ENCODE data around the gene OPN5. TPM values are rescaled to one million over a fixed set of nuclear protein-coding genes. Genes with fewer than 3 reads are reported as not detected.

OPN5 gene
- total and polyA plus RNA-seq, 2 donors from 2014 or later: 0.16 TPM; not detected in 1

- no peak overlapping the region for H3K4me3 ChIP-seq (ENCODE audit: low read length in 3 of 3)
- H3K4me1 ChIP-seq (ENCODE audit: control insufficient read depth in 2 of 3, insufficient read depth in 2 of 3, low read depth in 1 of 3, low read length in 3 of 3): peaks cover 0 to 3% (median 0%) of the 10 kb centered on the region in 3 donors
- no peak for TF ChIP-seq CTCF (IDR thresholded peaks at IDR 0.05; ENCODE audit: borderline replicate concordance, extremely low read depth, insufficient read depth)
- no peak overlapping the region for H3K9ac ChIP-seq (ENCODE audit: low read length in 3 of 3)
- no peaks in the 10 kb centered on the region for H3K27me3 ChIP-seq (ENCODE audit: control insufficient read depth, insufficient read depth, low read length)
- no peaks in the 10 kb centered on the region for H3K36me3 ChIP-seq (ENCODE audit: control insufficient read depth in 2 of 3, insufficient read depth in 3 of 3, low read length in 3 of 3)
- FAIRE-seq: no peak
- DNase-seq: no peak
- intact Hi-C loops (cut with DNase I): no loop called here
- H3K27ac ChIP-seq (ENCODE audit: low read depth in 2 of 2, low read length in 2 of 2): no peak overlapping the region
- H3K9me3 ChIP-seq (ENCODE audit: control insufficient read depth in 2 of 3, insufficient read depth in 1 of 3, low read length in 3 of 3): no peaks in the 10 kb centered on the region
Observed at GRCh38 chr6:47862731-47863130, 80.9 kb downstream of the OPN5 start.

GRCh38 chr6:47865206-47865605 is 83.4 kb downstream of the OPN5 start:
- Histone ChIP-seq H3K4me3 (ENCODE audit: low read length in 3 of 3) (no peak overlapping the region), H3K36me3 (ENCODE audit: control insufficient read depth in 2 of 3, insufficient read depth in 3 of 3, low read length in 3 of 3) (no peaks in the 10 kb centered on the region), H3K9ac (ENCODE audit: low read length in 3 of 3) (no peak overlapping the region), H3K9me3 (ENCODE audit: control insufficient read depth in 2 of 3, insufficient read depth in 1 of 3, low read length in 3 of 3) (no peaks in the 10 kb centered on the region), H3K4me1 (ENCODE audit: control insufficient read depth in 2 of 3, insufficient read depth in 2 of 3, low read depth in 1 of 3, low read length in 3 of 3) (no peaks in the 10 kb centered on the region), H3K27me3 (ENCODE audit: control insufficient read depth, insufficient read depth, low read length) (no peaks in the 10 kb centered on the region), H3K27ac (ENCODE audit: low read depth in 2 of 2, low read length in 2 of 2) (no peak overlapping the region)
- intact Hi-C loops (cut with DNase I): no loop called here
- FAIRE-seq (no peak), DNase-seq (no peak)
- no peak for TF ChIP-seq CTCF (IDR thresholded peaks at IDR 0.05; ENCODE audit: borderline replicate concordance, extremely low read depth, insufficient read depth)

- no peaks in the 10 kb centered on the region for H3K9me3 ChIP-seq (ENCODE audit: control insufficient read depth in 2 of 3, insufficient read depth in 1 of 3, low read length in 3 of 3)
- H3K36me3 ChIP-seq (ENCODE audit: control insufficient read depth in 2 of 3, insufficient read depth in 3 of 3, low read length in 3 of 3): no peaks in the 10 kb centered on the region
- no peak overlapping the region for H3K9ac ChIP-seq (ENCODE audit: low read length in 3 of 3)
- no peak for FAIRE-seq
- no peaks in the 10 kb centered on the region for H3K4me1 ChIP-seq (ENCODE audit: control insufficient read depth in 2 of 3, insufficient read depth in 2 of 3, low read depth in 1 of 3, low read length in 3 of 3)
- no peak overlapping the region for H3K4me3 ChIP-seq (ENCODE audit: low read length in 3 of 3)
- intact Hi-C loops (cut with DNase I): no loop called here
- H3K27ac ChIP-seq (ENCODE audit: low read depth in 2 of 2, low read length in 2 of 2): no peak overlapping the region
- H3K27me3 ChIP-seq (ENCODE audit: control insufficient read depth, insufficient read depth, low read length): no peaks in the 10 kb centered on the region
- DNase-seq: no peak
- TF ChIP-seq CTCF (IDR thresholded peaks at IDR 0.05; ENCODE audit: borderline replicate concordance, extremely low read depth, insufficient read depth): no peak
Observed at GRCh38 chr6:47875593-47875992, 93.8 kb downstream of the OPN5 start.

Other genes with a start within 250 kb of the OPN5 start
- gene ADGRF4, start 83.5 kb upstream of the OPN5 start, total RNA-seq: not detected
- gene ADGRF4, start 83.5 kb upstream of the OPN5 start, polyA plus RNA-seq (ENCODE audit: insufficient read depth, low read depth, low replicate concordance): not detected